ENCODE results near the gene PYDC1.

DNA sequence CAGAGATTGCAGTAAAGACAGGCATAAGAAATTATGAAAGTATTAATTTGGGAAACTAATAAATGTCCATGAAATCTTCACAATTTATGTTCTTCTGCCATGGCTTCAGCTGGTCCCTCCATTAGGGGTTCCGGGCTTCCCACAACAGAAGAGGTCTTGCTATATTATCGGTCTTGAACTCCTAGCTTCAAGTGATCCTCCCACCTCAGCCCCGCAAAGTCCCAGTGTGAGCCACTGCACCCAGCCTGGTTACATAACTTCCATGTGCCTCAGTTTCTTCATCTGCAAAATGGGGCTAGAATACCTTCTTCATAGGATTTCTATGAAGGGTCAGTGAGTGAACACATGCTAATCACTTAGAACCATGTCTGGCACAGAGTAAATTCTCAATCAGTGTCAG lies 29.4 kb upstream of the PYDC1 start:
- TF ChIP-seq CTCF (IDR thresholded peaks at IDR 0.05; ENCODE audit: low read depth, low read length) (no peak), EZH2phosphoT487 (IDR thresholded peaks at IDR 0.05; ENCODE audit: low read depth) (no peak)
